Calu3 (cell line): ENCODE measurements around the gene SEMA6B. TPM values are rescaled to one million over a fixed set of nuclear protein-coding genes. Genes with fewer than 3 reads are reported as not detected.

Source experiments
- BruUV-seq: library from RNA; stranded (reverse); fragments of 400-500 nt; replicated peaks from 2 replicates; lab custom pipeline; 2021; lab: Mats Ljungman, UMichigan
- CTCF ChIA-PET: fragments of 300-600 bp; sonication (Branson Sonifier 250); formaldehyde crosslinking; loops from one replicate; lab custom pipeline; 2022; ENCODE audit warnings: antibody characterized with exemption; lab: Charles Lee
- DNase-seq: peaks from one replicate; pipeline ENCODE4 v3.0.0; 2022
- H3K27ac Mint-ChIP-seq: one replicate; pipeline ENCODE4 v1.8.0; 2022; ENCODE audit warnings: mixed read lengths; ENCODE audit not compliant: unreplicated experiment
- H3K27me3 Mint-ChIP-seq: one replicate; pipeline ENCODE4 v1.8.0; 2022; ENCODE audit warnings: mixed read lengths; ENCODE audit not compliant: unreplicated experiment
- H3K36me3 Mint-ChIP-seq: one replicate; pipeline ENCODE4 v1.8.0; 2022; ENCODE audit warnings: mild to moderate bottlenecking, moderate library complexity, mixed read lengths; ENCODE audit not compliant: insufficient read depth, unreplicated experiment
- H3K4me1 Mint-ChIP-seq: one replicate; pipeline ENCODE4 v1.8.0; 2022; ENCODE audit warnings: mild to moderate bottlenecking, low read depth, mixed read lengths; ENCODE audit not compliant: unreplicated experiment
- H3K4me3 Mint-ChIP-seq: one replicate; pipeline ENCODE4 v1.8.0; 2022; ENCODE audit warnings: mild to moderate bottlenecking, low read depth, moderate library complexity, mixed read lengths; ENCODE audit not compliant: unreplicated experiment
- H3K9me3 Mint-ChIP-seq: one replicate; pipeline ENCODE4 v1.8.0; 2022; ENCODE audit warnings: low read depth, mixed read lengths; ENCODE audit not compliant: unreplicated experiment
- intact Hi-C: fragments of 100-400 bp; cut with micrococcal nuclease; formaldehyde crosslinking; loops from one replicate; pipeline ENCODE4 v1.10.0; 2022; ENCODE audit not compliant: unreplicated experiment
- total RNA-seq: library from RNA; stranded (reverse); gene quantifications from 2 replicates; pipeline ENCODE4 v1.2.3, GENCODE V29; 2022
- TF ChIP-seq, protein P1 (sequence below): fragments of 200-600 bp; IDR thresholded peaks from one replicate; pipeline ENCODE4 v1.8.0; 2022; ENCODE audit warnings: antibody characterized with exemption; ENCODE audit not compliant: unreplicated experiment

Gene SEMA6B
- total RNA-seq, 1 experiment from 2014 or later = 0.21 TPM

DNA sequence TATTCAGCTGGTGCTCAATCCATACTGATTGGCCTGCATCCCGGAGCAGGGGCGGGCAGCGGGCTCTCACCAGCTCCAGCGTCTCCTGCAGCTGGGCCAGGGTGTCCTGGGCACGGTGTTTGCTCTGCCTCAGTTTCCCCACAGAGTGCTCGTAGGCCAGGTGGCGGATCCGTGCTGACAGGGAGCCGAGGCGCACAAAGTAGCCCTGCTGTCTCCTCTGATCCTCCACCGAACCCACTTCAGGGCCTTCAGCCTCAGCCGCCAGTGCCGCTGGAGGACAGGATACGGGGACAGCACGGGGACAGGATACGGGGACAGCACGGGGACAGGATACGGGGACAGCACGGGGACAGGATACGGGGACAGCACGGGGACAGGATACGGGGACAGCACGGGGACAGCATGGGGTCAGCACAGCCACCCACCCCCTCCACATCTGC, 33.9 kb downstream of the SEMA6B start:
- peaks cover 14% of the 10 kb centered on the region for H3K27me3 Mint-ChIP-seq
- no TSS peak for BruUV-seq
- CTCF ChIA-PET = interaction anchor here (0.6 to 1.3 kb wide), 8 partner anchors 9 to 258 kb away, joined by 3 to 9 read pairs (median 4); partner anchors contain the start of genes CHAF1A, HDGFL2 and PLIN5
- no peaks in the 10 kb centered on the region for H3K9me3 Mint-ChIP-seq
- H3K4me3 Mint-ChIP-seq = no peak overlapping the region
- DNase-seq = no peak
- TF ChIP-seq, protein P1, sequence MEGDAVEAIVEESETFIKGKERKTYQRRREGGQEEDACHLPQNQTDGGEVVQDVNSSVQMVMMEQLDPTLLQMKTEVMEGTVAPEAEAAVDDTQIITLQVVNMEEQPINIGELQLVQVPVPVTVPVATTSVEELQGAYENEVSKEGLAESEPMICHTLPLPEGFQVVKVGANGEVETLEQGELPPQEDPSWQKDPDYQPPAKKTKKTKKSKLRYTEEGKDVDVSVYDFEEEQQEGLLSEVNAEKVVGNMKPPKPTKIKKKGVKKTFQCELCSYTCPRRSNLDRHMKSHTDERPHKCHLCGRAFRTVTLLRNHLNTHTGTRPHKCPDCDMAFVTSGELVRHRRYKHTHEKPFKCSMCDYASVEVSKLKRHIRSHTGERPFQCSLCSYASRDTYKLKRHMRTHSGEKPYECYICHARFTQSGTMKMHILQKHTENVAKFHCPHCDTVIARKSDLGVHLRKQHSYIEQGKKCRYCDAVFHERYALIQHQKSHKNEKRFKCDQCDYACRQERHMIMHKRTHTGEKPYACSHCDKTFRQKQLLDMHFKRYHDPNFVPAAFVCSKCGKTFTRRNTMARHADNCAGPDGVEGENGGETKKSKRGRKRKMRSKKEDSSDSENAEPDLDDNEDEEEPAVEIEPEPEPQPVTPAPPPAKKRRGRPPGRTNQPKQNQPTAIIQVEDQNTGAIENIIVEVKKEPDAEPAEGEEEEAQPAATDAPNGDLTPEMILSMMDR = no peak
- H3K27ac Mint-ChIP-seq = no peak overlapping the region
- H3K36me3 Mint-ChIP-seq = no peaks in the 10 kb centered on the region
- intact Hi-C loops = no loop called here
- H3K4me1 Mint-ChIP-seq = peaks cover 10% of the 10 kb centered on the region

GRCh38 chr19:4524808-4525562, 34.5 kb downstream of the SEMA6B start:
- DNase-seq = peak; percentile 69
- no peaks in the 10 kb centered on the region for H3K9me3 Mint-ChIP-seq
- peaks cover 9% of the 10 kb centered on the region for H3K27me3 Mint-ChIP-seq
- TF ChIP-seq, protein P1 = peak; percentile 31
- H3K4me3 Mint-ChIP-seq = no peak overlapping the region
- CTCF ChIA-PET = interaction anchor here (0.6 to 1.3 kb wide), 7 partner anchors 10 to 257 kb away, joined by 3 to 9 read pairs (median 5); partner anchors contain the start of genes CHAF1A, HDGFL2 and PLIN5
- H3K27ac Mint-ChIP-seq = no peak overlapping the region
- no TSS peak for BruUV-seq
- H3K4me1 Mint-ChIP-seq = peaks cover 10% of the 10 kb centered on the region
- intact Hi-C loops = no loop called here
- no peaks in the 10 kb centered on the region for H3K36me3 Mint-ChIP-seq

GRCh38 chr19:4523306-4524110, 36.0 kb downstream of the SEMA6B start:
- H3K36me3 Mint-ChIP-seq = no peaks in the 10 kb centered on the region
- H3K27ac Mint-ChIP-seq = no peak overlapping the region
- H3K9me3 Mint-ChIP-seq = no peaks in the 10 kb centered on the region
- DNase-seq = peak; percentile 62
- H3K4me1 Mint-ChIP-seq = peaks cover 16% of the 10 kb centered on the region
- CTCF ChIA-PET = interaction anchor here (0.5 to 1.3 kb wide), 3 partner anchors 12 to 631 kb away, joined by 3 to 8 read pairs (median 4); partner anchors contain the start of genes PLIN5 and SEMA6B
- TF ChIP-seq, protein P1 = peak; percentile 76
- H3K4me3 Mint-ChIP-seq = no peak overlapping the region
- BruUV-seq = no TSS peak
- H3K27me3 Mint-ChIP-seq = no peaks in the 10 kb centered on the region
- intact Hi-C loops = no loop called here

DNA sequence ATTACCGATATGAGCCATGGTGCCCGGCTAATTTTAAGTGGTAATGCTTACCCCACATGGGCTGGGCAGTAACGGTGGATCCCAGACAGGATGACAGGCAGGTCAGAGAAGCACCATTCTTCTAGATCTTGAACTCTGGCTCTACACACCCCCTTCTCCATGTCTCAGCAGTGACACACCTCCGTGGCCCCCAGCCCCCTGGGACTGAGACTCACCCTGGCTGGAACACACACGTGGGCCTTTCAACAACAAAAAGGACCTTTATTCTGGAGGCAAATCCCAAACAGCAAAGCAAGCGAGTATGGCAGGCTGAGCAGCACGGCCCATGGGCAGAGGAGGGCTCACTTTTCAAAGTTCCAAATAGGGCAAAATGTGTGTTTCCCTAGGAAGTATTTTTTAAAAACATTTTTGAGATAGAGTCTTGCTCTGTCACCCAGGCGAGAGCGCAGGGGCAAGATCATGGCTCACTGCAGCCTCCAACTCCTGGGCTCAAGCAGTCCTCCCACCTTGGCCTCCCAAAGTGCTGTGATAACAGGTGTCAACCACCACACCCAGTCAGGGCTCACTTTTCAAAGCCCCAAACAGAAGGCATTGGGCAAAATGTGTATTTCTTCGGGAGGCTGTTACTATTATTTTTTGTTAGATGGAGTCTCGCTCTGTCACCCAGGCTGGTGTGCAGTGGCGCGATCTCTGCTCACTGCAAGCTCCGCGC, 37.0 kb downstream of the SEMA6B start:
- Mint-ChIP-seq H3K4me1 (peaks cover 18% of the 10 kb centered on the region), H3K27ac (no peak overlapping the region), H3K27me3 (no peaks in the 10 kb centered on the region), H3K9me3 (no peaks in the 10 kb centered on the region), H3K4me3 (no peak overlapping the region), H3K36me3 (no peaks in the 10 kb centered on the region)
- intact Hi-C loops = no loop called here
- TF ChIP-seq, protein P1 = no peak
- CTCF ChIA-PET = interaction anchor here (0.5 to 1.3 kb wide), 3 partner anchors 13 to 630 kb away, joined by 3 to 8 read pairs (median 4); partner anchors contain the start of genes PLIN5 and SEMA6B
- BruUV-seq = no TSS peak
- DNase-seq = no peak
